Measurements from ENCODE around the gene IGFL4. TPM values are rescaled to one million over a fixed set of nuclear protein-coding genes. Genes with fewer than 3 reads are reported as not detected.
A peak's percentile ranks its signal among the peaks of the same experiment; 100 is the strongest.

Gene IGFL4
- total and polyA plus RNA-seq, 9 of the 15 experiments (the other 6 are each of a cell fraction or from before 2014, with no cell fraction given): not detected

GRCh38 chr19:45994998-45995714, 45.6 kb downstream of the IGFL4 start, which contains the start of gene CCDC61 (continued):
- no peak for TF ChIP-seq FOXM1 (IDR thresholded peaks at IDR 0.05; ENCODE audit: low read depth)
- no peak for TF ChIP-seq FOXM1 (CRISPR knock-in tag; IDR thresholded peaks at IDR 0.05; ENCODE audit: low read depth)
- TF ChIP-seq, protein P1, sequence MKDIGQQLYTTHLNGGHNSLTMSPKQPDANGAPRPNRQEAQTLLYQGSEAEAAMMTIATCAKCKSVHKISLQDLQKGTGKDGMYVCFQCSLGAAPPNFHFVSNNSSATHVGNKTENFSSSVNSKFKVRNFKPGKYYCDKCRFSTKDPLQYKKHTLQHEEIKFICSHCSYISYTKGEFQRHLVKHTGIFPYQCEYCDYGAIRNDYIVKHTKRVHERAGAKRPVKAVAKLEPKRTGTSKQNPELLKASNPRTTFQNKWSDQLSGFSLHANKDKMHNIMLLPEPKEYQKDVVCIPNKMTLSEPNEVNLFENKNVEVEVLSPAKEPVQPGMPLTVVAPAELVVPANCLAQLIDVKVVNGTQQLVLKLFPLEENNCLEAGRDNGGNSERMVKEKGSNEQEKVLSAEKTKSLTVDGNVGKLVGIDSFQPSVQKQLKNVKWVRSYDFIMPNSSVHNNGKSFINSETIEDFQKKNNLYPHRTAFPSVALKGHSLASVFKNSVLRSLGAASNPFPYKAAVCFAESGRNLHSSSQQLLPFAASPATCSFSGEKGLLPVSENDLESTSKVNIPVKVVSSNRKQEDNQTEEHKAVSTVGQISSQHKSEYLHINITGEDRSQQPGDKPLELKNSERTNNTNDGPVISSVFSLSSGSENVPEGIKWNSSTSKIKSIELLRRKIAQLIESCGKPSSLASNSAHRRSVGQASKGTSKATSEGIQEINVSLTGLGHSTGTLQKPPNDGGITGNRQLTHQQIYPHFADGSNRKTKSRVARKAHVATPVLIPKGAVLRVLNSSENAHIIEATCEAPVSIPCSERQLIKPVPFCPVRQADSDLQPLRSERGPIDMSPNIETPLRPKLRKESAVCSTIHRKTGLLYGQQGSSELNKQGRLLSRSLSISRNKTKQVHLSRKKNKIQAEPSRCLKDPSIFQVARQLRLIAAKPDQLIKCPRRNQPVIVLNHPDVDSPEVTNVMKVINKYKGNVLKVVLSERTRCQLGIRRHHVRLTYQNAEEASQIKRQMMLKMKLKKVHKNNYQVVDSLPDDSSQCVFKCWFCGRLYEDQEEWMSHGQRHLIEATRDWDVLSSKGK (CRISPR knock-in tag; IDR thresholded peaks at IDR 0.05): no peak
- TF ChIP-seq CXXC5 (CRISPR knock-in tag; IDR thresholded peaks at IDR 0.05): peak; percentile 97
- TF ChIP-seq, protein P2, sequence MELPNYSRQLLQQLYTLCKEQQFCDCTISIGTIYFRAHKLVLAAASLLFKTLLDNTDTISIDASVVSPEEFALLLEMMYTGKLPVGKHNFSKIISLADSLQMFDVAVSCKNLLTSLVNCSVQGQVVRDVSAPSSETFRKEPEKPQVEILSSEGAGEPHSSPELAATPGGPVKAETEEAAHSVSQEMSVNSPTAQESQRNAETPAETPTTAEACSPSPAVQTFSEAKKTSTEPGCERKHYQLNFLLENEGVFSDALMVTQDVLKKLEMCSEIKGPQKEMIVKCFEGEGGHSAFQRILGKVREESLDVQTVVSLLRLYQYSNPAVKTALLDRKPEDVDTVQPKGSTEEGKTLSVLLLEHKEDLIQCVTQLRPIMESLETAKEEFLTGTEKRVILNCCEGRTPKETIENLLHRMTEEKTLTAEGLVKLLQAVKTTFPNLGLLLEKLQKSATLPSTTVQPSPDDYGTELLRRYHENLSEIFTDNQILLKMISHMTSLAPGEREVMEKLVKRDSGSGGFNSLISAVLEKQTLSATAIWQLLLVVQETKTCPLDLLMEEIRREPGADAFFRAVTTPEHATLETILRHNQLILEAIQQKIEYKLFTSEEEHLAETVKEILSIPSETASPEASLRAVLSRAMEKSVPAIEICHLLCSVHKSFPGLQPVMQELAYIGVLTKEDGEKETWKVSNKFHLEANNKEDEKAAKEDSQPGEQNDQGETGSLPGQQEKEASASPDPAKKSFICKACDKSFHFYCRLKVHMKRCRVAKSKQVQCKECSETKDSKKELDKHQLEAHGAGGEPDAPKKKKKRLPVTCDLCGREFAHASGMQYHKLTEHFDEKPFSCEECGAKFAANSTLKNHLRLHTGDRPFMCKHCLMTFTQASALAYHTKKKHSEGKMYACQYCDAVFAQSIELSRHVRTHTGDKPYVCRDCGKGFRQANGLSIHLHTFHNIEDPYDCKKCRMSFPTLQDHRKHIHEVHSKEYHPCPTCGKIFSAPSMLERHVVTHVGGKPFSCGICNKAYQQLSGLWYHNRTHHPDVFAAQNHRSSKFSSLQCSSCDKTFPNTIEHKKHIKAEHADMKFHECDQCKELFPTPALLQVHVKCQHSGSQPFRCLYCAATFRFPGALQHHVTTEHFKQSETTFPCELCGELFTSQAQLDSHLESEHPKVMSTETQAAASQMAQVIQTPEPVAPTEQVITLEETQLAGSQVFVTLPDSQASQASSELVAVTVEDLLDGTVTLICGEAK (IDR thresholded peaks at IDR 0.05): peak; percentile 74
- TF ChIP-seq, protein P2 (CRISPR knock-in tag; IDR thresholded peaks at IDR 0.05): no peak
- 0 out of 2 replicates have a peak, but pooled peaks have one; percentile 44 for TF ChIP-seq E2F3 (CRISPR knock-in tag; IDR thresholded peaks at IDR 0.05)
- TF ChIP-seq PREB (CRISPR knock-in tag; IDR thresholded peaks at IDR 0.05): no peak
- no peak for TF ChIP-seq SLC30A9 (CRISPR knock-in tag; IDR thresholded peaks at IDR 0.05)
- TF ChIP-seq SRSF3 (IDR thresholded peaks at IDR 0.05; ENCODE audit: insufficient read depth, low read length): no peak
- no peak for TF ChIP-seq POLR2AphosphoS2 (IDR thresholded peaks at IDR 0.05; ENCODE audit: low read length)
- no peak for TF ChIP-seq HMG20A (CRISPR knock-in tag; conservative IDR thresholded peaks at IDR 0.05)
- TF ChIP-seq NFE2 (IDR thresholded peaks at IDR 0.05; ENCODE audit: low read depth): no peak
- TF ChIP-seq CREB1 (IDR thresholded peaks at IDR 0.05): peak; percentile 70; the same call in 1 of the 2 replicates
- TF ChIP-seq CREB1 (CRISPR knock-in tag; IDR thresholded peaks at IDR 0.05): peak; percentile 54
- TF ChIP-seq SPI1 (IDR thresholded peaks at IDR 0.05; ENCODE audit: borderline replicate concordance, low read depth, low read length): no peak
